H9 (cell line): ENCODE results near the gene TMCO4. TPM values are rescaled to one million over a fixed set of nuclear protein-coding genes. Genes with fewer than 3 reads are reported as not detected.

Experiments
- DNase-seq: peaks from one replicate; pipeline ENCODE4 v3.0.0-alpha.2; 2017
- H2AFZ ChIP-seq: one replicate; pipeline ENCODE4 v1.6.1; 2013; ENCODE audit warnings: mild to moderate bottlenecking, low read length, control low read depth, moderate library complexity
- H2AK5ac ChIP-seq: 2 replicates; pipeline ENCODE4 v1.6.1; 2013; ENCODE audit warnings: low read length, control low read depth, mixed read lengths; ENCODE audit not compliant: insufficient read length
- H2BK120ac ChIP-seq: one replicate; pipeline ENCODE4 v1.6.1; 2013; ENCODE audit warnings: low read depth, mild to moderate bottlenecking, low read length, control low read depth, inconsistent platforms; ENCODE audit not compliant: poor library complexity, severe bottlenecking
- H2BK12ac ChIP-seq: 2 replicates; pipeline ENCODE4 v1.6.1; 2013; ENCODE audit warnings: low read length, control low read depth, mixed read lengths, low read depth; ENCODE audit not compliant: insufficient read length
- H2BK15ac ChIP-seq: 2 replicates; pipeline ENCODE4 v1.6.1; 2013; ENCODE audit warnings: low read depth, low read length, control low read depth
- H2BK20ac ChIP-seq: one replicate; pipeline ENCODE4 v1.6.1; 2013; ENCODE audit warnings: low read depth, mild to moderate bottlenecking, low read length, control low read depth, inconsistent platforms; ENCODE audit not compliant: poor library complexity, severe bottlenecking
- H2BK5ac ChIP-seq: 2 replicates; pipeline ENCODE4 v1.6.1; 2013; ENCODE audit warnings: low read length, control low read depth, mixed read lengths; ENCODE audit not compliant: insufficient read length
- H3K14ac ChIP-seq: 2 replicates; pipeline ENCODE4 v1.6.1; 2013; ENCODE audit warnings: low read length, control low read depth; ENCODE audit not compliant: insufficient read depth
- H3K18ac ChIP-seq: 2 replicates; pipeline ENCODE4 v1.6.1; 2013; ENCODE audit warnings: low read depth, mild to moderate bottlenecking, mixed read lengths, low read length, control low read depth; ENCODE audit not compliant: insufficient read length
- H3K23ac ChIP-seq: 2 replicates; pipeline ENCODE4 v1.6.1; 2013; ENCODE audit warnings: low read length, control low read depth, mixed read lengths, low read depth; ENCODE audit not compliant: insufficient read length
- H3K23me2 ChIP-seq: 2 replicates; pipeline ENCODE4 v1.6.1; 2013; ENCODE audit warnings: low read depth, mild to moderate bottlenecking, mixed read lengths, low read length, control low read depth; ENCODE audit not compliant: insufficient read length, poor library complexity, severe bottlenecking
- H3K27ac ChIP-seq: 2 replicates; pipeline ENCODE4 v1.5.1; 2013; ENCODE audit warnings: low read length, control low read depth, mixed read lengths, low read depth; ENCODE audit not compliant: insufficient read length
- H3K27me3 ChIP-seq: 2 replicates; pipeline ENCODE4 v1.6.1; 2013; ENCODE audit warnings: low read length, control low read depth, inconsistent platforms; ENCODE audit not compliant: insufficient read depth
- H3K4ac ChIP-seq: 2 replicates; pipeline ENCODE4 v1.6.1; 2013; ENCODE audit warnings: low read depth, mild to moderate bottlenecking, control low read depth, inconsistent platforms, low read length, moderate library complexity
- H3K4me1 ChIP-seq: 2 replicates; pipeline ENCODE4 v1.6.1; 2013; ENCODE audit warnings: low read length, control low read depth, inconsistent platforms; ENCODE audit not compliant: insufficient read depth
- H3K4me2 ChIP-seq: 2 replicates; pipeline ENCODE4 v1.6.1; 2013; ENCODE audit warnings: low read length, control low read depth, mixed read lengths; ENCODE audit not compliant: insufficient read length, insufficient read depth
- H3K56ac ChIP-seq: 2 replicates; pipeline ENCODE4 v1.6.1; 2013; ENCODE audit warnings: low read depth, mild to moderate bottlenecking, mixed read lengths, low read length, control low read depth; ENCODE audit not compliant: insufficient read length
- H3K79me1 ChIP-seq: 2 replicates; pipeline ENCODE4 v1.6.1; 2013; ENCODE audit warnings: low read depth, mild to moderate bottlenecking, moderate library complexity, low read length, control low read depth, inconsistent platforms; ENCODE audit not compliant: insufficient read depth, poor library complexity, severe bottlenecking
- H3K79me2 ChIP-seq: 2 replicates; pipeline ENCODE4 v1.6.1; 2013; ENCODE audit warnings: low read length, control low read depth, inconsistent platforms; ENCODE audit not compliant: insufficient read depth
- H3K9ac ChIP-seq: 2 replicates; pipeline ENCODE4 v1.6.1; 2013; ENCODE audit warnings: low read length, control low read depth, mixed read lengths; ENCODE audit not compliant: insufficient read length; ENCODE audit errors: extremely low read depth
- H3K9me3 ChIP-seq: one replicate; pipeline ENCODE4 v1.6.1; 2013; ENCODE audit warnings: low read depth, low read length, inconsistent platforms; ENCODE audit not compliant: control insufficient read depth
- H3T11ph ChIP-seq: one replicate; pipeline ENCODE4 v1.6.1; 2013; ENCODE audit warnings: mild to moderate bottlenecking, low read length, control low read depth, inconsistent platforms
- H4K20me1 ChIP-seq: one replicate; pipeline ENCODE4 v1.6.1; 2013; ENCODE audit not compliant: control insufficient read depth, insufficient read length, insufficient read depth
- H4K5ac ChIP-seq: 2 replicates; pipeline ENCODE4 v1.6.1; 2013; ENCODE audit warnings: low read depth, mild to moderate bottlenecking, mixed read lengths, low read length, control low read depth; ENCODE audit not compliant: insufficient read length
- H4K8ac ChIP-seq: replicated peaks from 2 replicates; pipeline ENCODE4 v1.6.1; 2013; ENCODE audit warnings: low read length, control low read depth, mixed read lengths, low read depth; ENCODE audit not compliant: insufficient read length
- H4K91ac ChIP-seq: 2 replicates; pipeline ENCODE4 v1.6.1; 2013; ENCODE audit warnings: low read depth, mild to moderate bottlenecking, moderate library complexity, mixed read lengths, low read length, control low read depth; ENCODE audit not compliant: insufficient read length
- H3K27ac Mint-ChIP-seq, 3 experiments: 2 replicates in 2 of 3; 3 replicates in 1 of 3; pipeline ENCODE4 v1.8.0; 2020 to 2021; ENCODE audit warnings: mixed read lengths in 3 of 3, mild to moderate bottlenecking in 1 of 3, moderate library complexity in 1 of 3
- H3K27me3 Mint-ChIP-seq: 2 replicates; pipeline ENCODE4 v1.8.0; 2021; ENCODE audit warnings: low read depth, mild to moderate bottlenecking, moderate library complexity, mixed read lengths
- H3K36me3 Mint-ChIP-seq, 3 experiments: 2 replicates in 2 of 3; 3 replicates in 1 of 3; pipeline ENCODE4 v1.8.0; 2020 to 2021; ENCODE audit warnings: low read depth in 3 of 3, mixed read lengths in 3 of 3; ENCODE audit not compliant: insufficient read depth in 1 of 3
- H3K4me1 Mint-ChIP-seq, 2 experiments: 2 replicates each; pipeline ENCODE4 v1.8.0; 2020; ENCODE audit warnings: mixed read lengths in 2 of 2
- H3K4me3 Mint-ChIP-seq, 2 experiments: 2 replicates in 1 of 2; 3 replicates in 1 of 2; pipeline ENCODE4 v1.8.0; 2020 to 2021; ENCODE audit warnings: mild to moderate bottlenecking in 2 of 2, mixed read lengths in 2 of 2, moderate library complexity in 1 of 2
- H3K9me3 Mint-ChIP-seq, 2 experiments: 2 replicates in 1 of 2; 3 replicates in 1 of 2; pipeline ENCODE4 v1.8.0; 2020; ENCODE audit warnings: mild to moderate bottlenecking in 2 of 2, mixed read lengths in 2 of 2, moderate library complexity in 1 of 2
- CTCF ChIP-seq: fragments of 200-600 bp; sonication (generic); conservative IDR thresholded peaks from 3 replicates; pipeline ENCODE4 v1.8.0; 2021; ENCODE audit warnings: antibody characterized with exemption, mild to moderate bottlenecking
- WGBS: extraction: QIAGEN DNeasy Blood & Tissue Kit; methylation state at CpG from one replicate; pipeline ENCODE4 v1.1.7; 2013; ENCODE audit warnings: missing lambda C conversion rate, low lambda C conversion rate, mixed read lengths; ENCODE audit not compliant: insufficient read length; ENCODE audit errors: extremely low coverage; 5-methylcytosine and 5-hydroxymethylcytosine counted together
- total RNA-seq: library from RNA; stranded (reverse); gene quantifications from 2 replicates; pipeline ENCODE4 v1.2.1, GENCODE V29; 2021

The TMCO4 gene
- total RNA-seq, 1 experiment from 2014 or later: 4.0 TPM

GRCh38 chr1:19771350-19771749, 28.4 kb downstream of the TMCO4 start:
- Histone ChIP-seq H2BK15ac (no peak overlapping the region), H3K23me2 (no peaks in the 10 kb centered on the region), H2AFZ (no peak overlapping the region), H4K8ac (no peak overlapping the region), H3K4ac (no peak overlapping the region), H2BK120ac (no peak overlapping the region), H4K20me1 (peaks cover 2% of the 10 kb centered on the region), H3K56ac (no peak overlapping the region), H3K4me2 (no peak overlapping the region), H3K23ac (no peak overlapping the region), H2AK5ac (no peak overlapping the region), H3K9me3 (no peaks in the 10 kb centered on the region), H3K4me1 (no peaks in the 10 kb centered on the region; the same call in 1 of the 2 replicates), H3K18ac (no peak overlapping the region), H3T11ph (no peak overlapping the region), H2BK20ac (no peak overlapping the region), H3K79me1 (no peaks in the 10 kb centered on the region), H4K91ac (no peak overlapping the region), H4K5ac (no peak overlapping the region), H2BK5ac (no peak overlapping the region), H3K27me3 (no peaks in the 10 kb centered on the region), H3K14ac (no peak overlapping the region), H3K9ac (no peak overlapping the region), H2BK12ac (no peak overlapping the region), H3K27ac (no peak overlapping the region), H3K79me2 (no peaks in the 10 kb centered on the region)
- Mint-ChIP-seq H3K27ac (no peak overlapping the region), H3K4me3 (no peak overlapping the region), H3K27me3 (peaks cover 48% of the 10 kb centered on the region), H3K9me3 (no peaks in the 10 kb centered on the region), H3K4me1 (peaks cover 16 to 27% of the 10 kb centered on the region in 2 experiments), H3K36me3 (no peaks in the 10 kb centered on the region)
- TF ChIP-seq CTCF: no peak
- DNase-seq: no peak
- WGBS: no CpG with 5 or more reads among the region's 6 CpGs
